ENCODE results near the gene HCST. TPM values are rescaled to one million over a fixed set of nuclear protein-coding genes. Genes with fewer than 3 reads are reported as not detected.
"Not testable (repeated sequence)": the region's sequence is repeated elsewhere in the genome, so short reads cannot be mapped to it uniquely, and the experiment has no call there.

HCST gene
- total RNA-seq, 3 donors from 2014 or later: 3.3 to 7.2 (median 3.5) TPM

- Histone ChIP-seq H3K27me3 (peaks cover 0 to 26% of the 10 kb centered on the region in 2 donors), H3K36me3 (no peaks in the 10 kb centered on the region), H3K4me1 (no peaks in the 10 kb centered on the region), H3K27ac (no peak overlapping the region), H3K4me3 (no peak overlapping the region), H3K9me3 (peaks cover 0 to 4% of the 10 kb centered on the region in 2 donors)
- intact Hi-C loops (cut with DNase I; ENCODE audit: low total_unique reads): no loop called here
- DNase-seq (ENCODE audit: low spot score in 2 of 2): no peak
- TF ChIP-seq POLR2A (IDR thresholded peaks at IDR 0.05): no peak
- no peak for TF ChIP-seq CTCF (IDR thresholded peaks at IDR 0.05)
- no peak for TF ChIP-seq POLR2AphosphoS5 (IDR thresholded peaks at IDR 0.05)
Measured at GRCh38 chr19:35863018-35863417, 39.3 kb upstream of the HCST start.

- intact Hi-C loops (cut with DNase I; ENCODE audit: low total_unique reads): no loop called here
- H3K27me3 ChIP-seq: peaks cover 3 to 10% of the 10 kb centered on the region in 2 donors
Measured at GRCh38 chr19:35868172-35868822, 34.0 kb upstream of the HCST start, which contains the start of gene APLP1. Gene APLP1, plus strand, starts transcription at chr19:35868574. Its CDS starts 63 bp downstream, at chr19:35868637.

GRCh38 chr19:35868823-35869326 lies 33.5 kb upstream of the HCST start:
- intact Hi-C loops (cut with DNase I; ENCODE audit: low total_unique reads): no loop called here
- no peak for DNase-seq (ENCODE audit: low spot score in 2 of 2)
- Histone ChIP-seq H3K9me3 (no peaks in the 10 kb centered on the region), H3K27ac (no peak overlapping the region), H3K27me3 (peaks cover 3 to 10% of the 10 kb centered on the region in 2 donors), H3K4me1 (peaks cover 6 to 13% of the 10 kb centered on the region in 2 donors), H3K4me3 (peak overlapping the region; percentile 34 to 65 (median 54)), H3K36me3 (no peaks in the 10 kb centered on the region)
- no peak for TF ChIP-seq CTCF (IDR thresholded peaks at IDR 0.05)
- no peak for TF ChIP-seq POLR2A (IDR thresholded peaks at IDR 0.05)
- TF ChIP-seq POLR2AphosphoS5 (IDR thresholded peaks at IDR 0.05): no peak

More at GRCh38 chr19:35868172-35868822, 34.0 kb upstream of the HCST start, which contains the start of gene APLP1:
- TF ChIP-seq POLR2AphosphoS5 (IDR thresholded peaks at IDR 0.05) (no peak), CTCF (IDR thresholded peaks at IDR 0.05) (no peak), POLR2A (IDR thresholded peaks at IDR 0.05) (no peak)
- peak; percentile 57 to 61 for DNase-seq (ENCODE audit: low spot score in 2 of 2)
- Histone ChIP-seq H3K27ac (no peak within 1 kb of the TSS), H3K9me3 (no peaks in the 10 kb centered on the region), H3K36me3 (no peaks in the 10 kb centered on the region), H3K4me3 (peak within 1 kb of the TSS; percentile 34 to 65 (median 54)), H3K4me1 (peaks cover 6 to 13% of the 10 kb centered on the region in 2 donors)

- intact Hi-C loops (cut with DNase I; ENCODE audit: low total_unique reads): loop anchor here (10.0 kb wide), 1 partner anchor 1645 kb away; no protein-coding TSS in a partner anchor
- H3K36me3 ChIP-seq: no peaks in the 10 kb centered on the region
- H3K9me3 ChIP-seq: no peaks in the 10 kb centered on the region
- H3K27me3 ChIP-seq: peaks cover 3 to 10% of the 10 kb centered on the region in 2 donors
- H3K4me1 ChIP-seq: peaks cover 6 to 13% of the 10 kb centered on the region in 2 donors
- no peak overlapping the region for H3K27ac ChIP-seq
- DNase-seq (ENCODE audit: low spot score in 2 of 2): peak in 1 of 2 donors; percentile 42
- no peak for TF ChIP-seq POLR2AphosphoS5 (IDR thresholded peaks at IDR 0.05)
- TF ChIP-seq CTCF (IDR thresholded peaks at IDR 0.05): no peak
- TF ChIP-seq POLR2A (IDR thresholded peaks at IDR 0.05): no peak
- peak overlapping the region in 2 of 3 donors; percentile 54 to 65 for H3K4me3 ChIP-seq
Measured at GRCh38 chr19:35869327-35870123, 32.8 kb upstream of the HCST start.

- not testable (repeated sequence) for H3K27ac ChIP-seq; H3K9me3 ChIP-seq; H3K36me3 ChIP-seq; DNase-seq (ENCODE audit: low spot score in 2 of 2)
- H3K4me1 ChIP-seq: peaks cover 6 to 13% of the 10 kb centered on the region in 2 donors
- peak overlapping the region in 2 of 3 donors; percentile 54 to 65 for H3K4me3 ChIP-seq
- H3K27me3 ChIP-seq: peaks cover 3 to 10% of the 10 kb centered on the region in 2 donors
- intact Hi-C loops (cut with DNase I; ENCODE audit: low total_unique reads): loop anchor here (10.0 kb wide), 1 partner anchor 1645 kb away; no protein-coding TSS in a partner anchor
Measured at GRCh38 chr19:35870124-35870736, 32.1 kb upstream of the HCST start.
